HG03196 (cell line): ENCODE measurements around the gene GOLGA6L24.
"Not testable (repeated sequence)": the region's sequence is repeated elsewhere in the genome, so short reads cannot be mapped to it uniquely, and the experiment has no call there.

Source experiments
- ATAC-seq: cut with Tn5 transposase; IDR thresholded peaks from one replicate; pipeline ENCODE4 v1.9.1; 2021; ENCODE audit not compliant: unreplicated experiment

GOLGA6L24 gene, protein sequence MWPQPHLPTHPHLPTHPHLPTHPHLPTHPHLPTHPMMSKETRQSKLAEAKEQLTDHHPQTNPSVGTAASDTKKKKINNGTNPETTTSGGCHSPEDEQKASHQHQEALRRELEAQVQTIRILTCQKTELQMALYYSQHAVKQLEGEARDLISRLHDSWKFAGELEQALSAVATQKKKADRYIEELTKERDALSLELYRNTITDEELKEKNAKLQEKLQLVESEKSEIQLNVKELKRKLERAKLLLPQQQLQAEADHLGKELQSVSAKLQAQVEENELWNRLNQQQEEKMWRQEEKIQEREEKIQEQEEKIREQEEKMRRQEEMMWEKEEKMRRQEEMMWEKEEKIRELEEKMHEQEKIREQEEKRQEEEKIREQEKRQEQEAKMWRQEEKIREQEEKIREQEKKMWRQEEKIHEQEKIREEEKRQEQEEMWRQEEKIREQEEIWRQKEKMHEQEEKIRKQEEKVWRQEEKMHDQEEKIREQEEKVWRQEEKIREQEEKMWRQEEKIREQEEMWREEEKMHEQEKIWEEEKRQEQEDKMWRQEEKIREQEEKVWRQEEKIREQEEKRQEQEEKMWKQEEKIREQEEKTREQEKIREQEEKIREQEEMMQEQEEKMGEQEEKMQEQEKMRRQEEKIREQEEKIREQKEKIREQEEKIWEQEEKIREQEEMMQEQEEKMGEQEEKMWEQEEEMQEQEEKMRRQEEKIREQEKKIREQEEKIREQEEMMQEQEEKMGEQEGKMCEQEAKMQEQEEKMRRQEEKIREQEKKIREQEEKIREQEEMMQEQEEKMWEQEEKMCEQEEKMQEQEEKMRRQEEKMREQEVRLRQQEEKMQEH

DNA sequence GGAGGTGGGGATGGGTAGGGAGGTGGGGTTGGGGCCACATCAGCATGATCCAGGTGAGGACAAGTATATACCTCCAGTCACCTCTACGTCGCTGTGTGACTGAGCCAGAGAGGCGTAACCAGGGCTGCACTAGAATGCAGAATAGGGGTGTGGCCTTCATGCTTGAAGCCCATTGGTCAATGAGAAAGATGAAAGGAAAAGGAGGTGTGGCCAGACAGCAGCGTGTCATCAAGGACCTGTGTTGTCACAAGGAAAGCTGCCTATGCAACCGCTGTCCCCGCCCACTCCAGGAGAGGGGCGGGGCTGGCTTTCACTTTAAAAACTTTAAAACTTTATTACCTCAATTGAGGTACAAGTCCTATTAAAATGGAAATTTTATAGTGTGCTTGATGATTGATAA lies at the start of gene GOLGA6L24:
Gene GOLGA6L24 (minus strand): TSS at position 101 of the 400 bp plus-strand sequence. CDS start 61 bp downstream, at position 40.
- not testable (repeated sequence) for ATAC-seq

DNA sequence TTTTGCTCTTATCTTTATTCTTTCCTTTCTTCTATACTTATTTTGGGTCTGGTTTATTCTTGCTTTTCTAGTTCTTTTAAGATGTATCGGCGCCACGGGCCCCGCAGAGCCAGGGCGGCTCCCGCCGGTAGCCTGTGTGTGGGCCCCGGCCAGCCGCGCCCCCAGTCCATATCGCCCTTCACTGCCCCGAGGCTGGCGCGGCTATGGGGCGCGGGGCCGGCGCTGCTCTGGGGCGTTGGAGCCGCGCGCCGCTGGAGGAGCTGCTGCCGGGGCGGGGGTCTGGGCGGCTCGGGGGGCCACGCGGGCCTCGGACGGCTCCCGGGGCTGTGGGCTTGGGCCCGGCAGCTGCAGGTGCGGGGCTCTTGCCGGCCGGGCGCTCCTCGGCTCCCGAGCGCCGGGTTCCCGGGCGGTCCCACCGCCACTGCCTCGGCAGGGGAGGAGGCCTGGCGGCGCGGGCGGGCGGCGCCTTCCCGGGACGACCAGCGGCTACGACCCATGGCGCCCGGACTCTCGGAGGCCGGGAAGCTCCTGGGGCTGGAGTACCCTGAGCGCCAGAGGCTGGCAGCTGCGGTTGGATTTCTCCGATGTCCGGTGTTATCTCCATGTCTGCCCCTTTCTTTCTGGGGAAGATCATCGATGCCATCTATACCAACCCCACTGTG lies 45.0 kb upstream of the GOLGA6L24 start:
- ATAC-seq = not testable (repeated sequence)

DNA sequence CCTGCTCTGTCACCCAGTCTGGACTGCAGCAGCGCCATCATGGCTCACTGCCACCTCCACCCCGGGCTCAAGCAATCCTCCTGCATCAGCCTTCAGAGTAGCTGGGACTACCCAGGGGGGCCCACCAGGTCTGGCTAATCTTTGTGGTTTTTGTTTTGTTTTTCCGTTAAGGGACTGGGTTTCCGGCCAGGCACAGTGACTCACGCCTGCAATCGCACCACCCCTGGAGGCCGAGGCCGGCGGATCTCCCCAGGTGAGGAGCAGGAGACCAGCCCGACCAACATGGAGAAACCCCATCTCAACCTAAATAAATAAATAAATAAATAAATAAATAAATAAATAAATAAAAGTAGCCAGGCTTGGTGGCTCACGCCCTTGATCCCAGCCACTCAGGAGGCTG lies 38.1 kb upstream of the GOLGA6L24 start:
- not testable (repeated sequence) for ATAC-seq

DNA sequence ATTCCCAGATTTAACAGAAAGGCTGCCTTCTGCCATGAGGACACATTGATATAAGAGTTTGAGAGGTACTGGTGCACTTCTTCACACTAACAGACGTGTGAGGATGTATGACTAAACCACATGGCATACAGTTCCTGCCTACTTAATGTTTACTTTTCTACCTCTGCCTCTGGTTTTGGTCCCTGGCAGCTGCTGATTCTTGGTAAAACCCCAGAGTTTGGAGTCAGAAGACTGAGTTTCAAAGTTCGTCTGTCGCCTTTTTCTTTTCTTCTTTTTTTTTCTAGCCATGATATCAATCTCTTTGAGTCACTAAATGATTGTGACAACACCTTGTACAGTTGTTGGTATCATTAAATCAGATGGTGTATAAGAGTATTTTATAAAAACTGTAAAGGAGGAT lies 22.2 kb upstream of the GOLGA6L24 start:
- ATAC-seq = not testable (repeated sequence)

DNA sequence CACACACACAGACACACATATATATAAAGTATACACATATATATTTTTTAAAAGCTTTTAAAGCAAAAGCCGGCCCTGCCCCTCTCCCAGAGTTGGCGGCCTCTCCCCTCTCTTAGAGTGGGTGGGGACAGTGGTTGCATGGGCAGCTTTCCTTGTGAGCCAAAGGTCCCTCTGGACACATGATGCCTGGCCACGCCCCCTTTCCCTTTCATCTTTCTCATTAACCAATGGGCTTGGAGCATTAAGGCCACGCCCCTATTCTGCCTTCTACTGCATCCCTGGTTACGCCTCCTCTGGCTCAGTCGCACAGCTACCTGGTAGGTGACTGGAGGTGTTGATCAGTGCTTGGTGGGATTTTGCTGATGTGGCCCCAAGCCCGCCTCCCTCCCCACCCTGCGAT lies 20.5 kb upstream of the GOLGA6L24 start, which contains the start of gene GOLGA8F:
Gene GOLGA8F (plus strand): TSS at position 301 of the 400 bp plus-strand sequence. CDS start 98 bp downstream, at position 399.
- ATAC-seq = not testable (repeated sequence)

DNA sequence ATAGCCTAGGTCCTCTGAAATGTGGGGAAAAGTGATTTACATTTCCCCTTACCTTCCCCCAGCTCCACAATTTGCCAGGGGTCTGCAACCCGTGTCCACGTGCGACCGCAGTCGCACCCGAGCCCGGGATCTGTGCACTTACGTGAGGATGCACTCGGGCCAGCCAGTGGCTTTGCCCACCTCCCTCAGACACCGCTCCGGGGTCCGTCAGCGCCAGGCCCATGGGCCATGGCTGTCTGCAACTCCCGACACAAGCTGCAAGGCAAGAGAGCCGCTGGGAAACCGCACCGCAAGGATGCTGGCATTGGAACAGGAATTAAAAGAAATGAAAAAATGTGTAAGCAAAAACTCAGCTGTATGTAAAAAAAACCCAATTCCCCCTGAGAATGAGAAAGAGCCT lies 7.6 kb upstream of the GOLGA6L24 start:
- not testable (repeated sequence) for ATAC-seq

DNA sequence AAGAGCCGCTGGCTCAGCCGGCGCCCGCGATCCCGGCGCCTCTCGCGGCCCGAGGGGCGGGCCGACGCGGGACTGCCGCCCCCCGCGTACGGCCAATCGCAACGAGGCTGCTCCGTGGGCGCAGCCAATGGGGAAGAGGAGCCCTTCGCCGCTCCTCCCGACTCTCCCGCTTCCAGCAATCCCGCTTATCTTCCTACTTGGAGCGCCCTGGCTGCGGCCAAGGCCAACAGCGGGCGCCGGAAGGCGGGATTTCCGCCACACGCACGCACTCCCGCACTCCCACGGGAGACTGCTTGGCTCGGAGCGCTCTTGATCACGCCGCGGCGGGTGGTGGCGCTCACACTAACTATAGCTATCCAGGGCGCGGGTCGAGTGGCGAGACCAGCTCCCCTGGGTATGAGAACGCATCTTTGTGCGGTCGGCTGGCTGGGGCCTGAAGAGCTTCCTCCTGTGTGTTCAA lies 35.7 kb downstream of the GOLGA6L24 start, which contains the start of gene HERC2:
Gene HERC2 (minus strand): TSS at position 51 of the 460 bp plus-strand sequence. CDS start 746 bp downstream, outside the sequence.
- not testable (repeated sequence) for ATAC-seq

DNA sequence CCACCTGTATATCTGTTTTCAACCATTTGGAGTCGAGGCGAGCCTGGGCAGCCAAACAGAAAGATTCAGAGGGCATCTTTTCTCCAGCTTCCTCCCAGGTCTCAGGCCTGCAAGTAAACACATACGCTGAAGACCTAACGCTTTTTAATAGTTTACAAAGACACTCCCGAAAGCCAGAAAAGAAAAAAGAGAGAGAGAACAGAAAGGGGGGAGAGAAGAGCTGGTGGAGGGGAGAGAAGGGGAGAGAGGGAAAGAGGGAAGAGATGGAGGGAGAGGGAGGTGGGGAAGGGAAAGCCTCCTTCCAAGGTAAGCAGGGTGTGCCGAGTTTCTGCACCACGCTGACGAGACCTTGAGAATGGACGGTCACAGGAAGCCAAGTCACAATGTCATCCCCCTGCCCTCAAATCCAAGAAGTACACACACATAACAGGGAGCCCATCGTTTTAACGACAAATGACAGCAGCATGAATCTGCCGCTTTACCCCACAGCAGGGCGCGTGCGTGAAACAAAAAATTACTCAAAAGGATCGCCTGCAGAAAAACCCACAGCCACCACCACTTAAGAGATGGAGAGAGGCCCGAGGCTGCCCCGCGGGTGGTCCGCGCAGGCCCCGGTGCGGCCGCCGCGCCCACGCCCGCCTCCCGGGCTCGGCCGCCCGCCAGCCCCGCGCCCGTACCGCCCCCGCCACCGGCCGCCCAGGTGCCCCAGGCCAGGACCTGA lies 36.4 kb downstream of the GOLGA6L24 start:
- ATAC-seq = not testable (repeated sequence)

DNA sequence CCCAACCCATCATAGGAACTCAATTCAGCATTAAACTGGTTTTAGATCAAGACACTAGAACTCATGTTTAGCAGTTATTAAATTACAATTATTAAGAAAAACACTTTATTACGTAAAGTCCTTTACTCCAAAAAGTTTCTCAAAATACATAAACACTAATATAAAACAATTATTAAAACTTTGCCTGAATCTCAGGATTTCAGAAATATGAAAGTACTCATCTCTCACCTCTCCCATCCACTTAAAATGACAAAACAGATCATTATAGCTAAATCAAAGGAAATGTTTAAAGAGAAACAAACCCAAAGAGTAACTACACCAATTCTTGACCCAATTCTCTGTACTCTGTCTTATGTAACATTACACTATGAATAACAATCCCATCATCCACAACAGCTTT lies 38.2 kb downstream of the GOLGA6L24 start:
- ATAC-seq = not testable (repeated sequence)

DNA sequence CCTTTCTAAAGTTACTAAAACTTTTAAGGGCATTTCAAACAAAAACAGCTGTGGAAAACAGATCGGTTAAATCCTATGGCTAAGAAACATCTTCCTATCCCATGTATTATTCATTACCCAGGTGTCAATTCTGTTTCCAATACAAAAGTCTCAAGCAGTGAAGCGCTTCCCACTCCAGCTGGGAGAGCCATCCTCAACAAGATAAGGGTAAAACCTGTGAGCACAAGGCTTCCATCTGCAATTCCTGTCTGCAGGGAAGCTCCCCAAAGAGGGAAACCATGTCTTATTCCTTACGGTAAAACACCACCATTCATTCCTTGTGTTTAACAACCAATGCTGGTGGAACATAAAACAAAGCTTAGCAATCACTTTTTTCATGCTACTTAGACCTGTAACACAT lies 39.1 kb downstream of the GOLGA6L24 start:
- not testable (repeated sequence) for ATAC-seq

DNA sequence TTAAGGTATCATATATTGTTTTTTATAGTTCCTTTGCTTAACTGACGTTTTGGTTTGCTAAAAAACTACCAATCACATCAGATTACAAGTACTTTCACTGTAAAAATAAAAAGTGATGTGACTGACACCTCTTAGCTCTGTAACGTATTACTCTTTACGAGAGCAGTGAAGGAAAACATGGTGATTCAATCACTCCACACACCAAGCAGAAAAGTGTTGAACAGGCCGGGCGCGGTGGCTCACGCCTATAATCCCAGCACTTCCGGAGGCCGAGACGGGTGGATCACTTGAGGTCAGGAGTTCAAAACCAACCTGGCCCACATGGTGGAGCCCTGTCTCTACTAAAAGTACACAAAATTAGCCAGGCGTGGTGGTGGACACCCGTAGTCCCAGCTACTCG lies 39.8 kb downstream of the GOLGA6L24 start:
- not testable (repeated sequence) for ATAC-seq

DNA sequence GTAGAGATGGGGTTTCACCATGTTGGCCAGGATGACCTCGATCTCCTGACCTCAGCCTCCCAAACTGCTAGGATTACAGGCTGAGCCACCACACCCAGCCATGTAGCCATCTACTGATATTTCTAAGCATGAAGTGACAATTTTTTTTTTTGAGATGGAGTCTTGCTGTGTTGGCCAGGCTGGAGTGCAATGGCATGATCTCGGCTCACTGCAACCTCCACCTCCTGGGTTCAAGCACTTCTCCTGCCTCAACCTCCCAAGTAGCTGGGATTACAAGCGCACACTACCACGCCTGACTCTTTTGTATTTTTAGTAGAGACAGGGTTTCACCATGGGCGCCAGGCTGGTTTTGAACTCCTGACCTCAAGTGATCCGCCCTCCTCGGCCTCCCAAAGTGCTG lies 40.9 kb downstream of the GOLGA6L24 start:
- not testable (repeated sequence) for ATAC-seq

DNA sequence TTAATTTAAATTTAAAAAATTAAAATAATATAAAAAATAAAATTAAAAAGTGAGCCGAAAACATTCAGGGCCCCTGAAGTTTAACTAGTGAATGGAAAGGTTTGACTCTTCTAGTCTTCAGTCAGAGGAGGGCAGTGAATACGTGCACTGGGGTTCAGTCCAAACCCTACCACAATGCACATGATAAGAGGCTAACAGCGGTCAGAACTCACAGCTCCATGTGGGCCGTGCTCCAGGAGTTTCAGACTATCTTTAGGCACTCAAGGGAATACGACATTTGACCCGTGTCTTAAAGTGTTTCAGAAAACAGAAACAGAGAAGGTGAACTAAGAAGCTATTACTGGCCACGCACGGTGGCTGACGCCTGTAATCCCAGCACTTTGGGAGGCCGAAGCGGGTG lies 47.4 kb downstream of the GOLGA6L24 start:
- not testable (repeated sequence) for ATAC-seq

DNA sequence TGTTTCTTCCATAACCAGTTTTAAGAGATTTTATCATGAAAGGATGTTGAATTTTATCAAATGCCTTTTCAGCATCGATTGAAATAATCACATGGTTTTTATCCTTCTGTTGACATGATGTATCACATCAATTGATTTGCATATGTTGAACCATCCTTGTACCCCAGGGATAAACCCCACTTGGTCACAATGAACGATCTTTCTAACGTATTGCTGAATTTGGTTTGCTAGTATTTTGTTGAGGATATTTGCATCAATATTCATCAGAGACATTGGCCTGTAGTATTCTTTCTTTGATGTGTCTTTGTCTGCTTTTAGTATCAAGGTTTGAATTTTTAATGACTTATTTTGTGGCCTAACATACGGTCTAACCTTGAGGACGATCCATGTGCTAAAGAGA lies 49.2 kb downstream of the GOLGA6L24 start:
- not testable (repeated sequence) for ATAC-seq
